Stimulated activated CD8-positive, alpha-beta memory T cell treated with anti-CD3 and anti-CD28 coated beads, Interleukin-7, amount 100 ng/mL, for 4 hours (primary cell): ENCODE measurements around the gene RMDN2.
"Not testable (repeated sequence)": the region's sequence is repeated elsewhere in the genome, so short reads cannot be mapped to it uniquely, and the experiment has no call there.

Experiments used
- DNase-seq, 2 donors: peaks; one replicate each; pipeline ENCODE4 v3.0.0-alpha.2; 2020; ENCODE audit warnings: low read depth in 2 of 2

RMDN2 gene

DNA sequence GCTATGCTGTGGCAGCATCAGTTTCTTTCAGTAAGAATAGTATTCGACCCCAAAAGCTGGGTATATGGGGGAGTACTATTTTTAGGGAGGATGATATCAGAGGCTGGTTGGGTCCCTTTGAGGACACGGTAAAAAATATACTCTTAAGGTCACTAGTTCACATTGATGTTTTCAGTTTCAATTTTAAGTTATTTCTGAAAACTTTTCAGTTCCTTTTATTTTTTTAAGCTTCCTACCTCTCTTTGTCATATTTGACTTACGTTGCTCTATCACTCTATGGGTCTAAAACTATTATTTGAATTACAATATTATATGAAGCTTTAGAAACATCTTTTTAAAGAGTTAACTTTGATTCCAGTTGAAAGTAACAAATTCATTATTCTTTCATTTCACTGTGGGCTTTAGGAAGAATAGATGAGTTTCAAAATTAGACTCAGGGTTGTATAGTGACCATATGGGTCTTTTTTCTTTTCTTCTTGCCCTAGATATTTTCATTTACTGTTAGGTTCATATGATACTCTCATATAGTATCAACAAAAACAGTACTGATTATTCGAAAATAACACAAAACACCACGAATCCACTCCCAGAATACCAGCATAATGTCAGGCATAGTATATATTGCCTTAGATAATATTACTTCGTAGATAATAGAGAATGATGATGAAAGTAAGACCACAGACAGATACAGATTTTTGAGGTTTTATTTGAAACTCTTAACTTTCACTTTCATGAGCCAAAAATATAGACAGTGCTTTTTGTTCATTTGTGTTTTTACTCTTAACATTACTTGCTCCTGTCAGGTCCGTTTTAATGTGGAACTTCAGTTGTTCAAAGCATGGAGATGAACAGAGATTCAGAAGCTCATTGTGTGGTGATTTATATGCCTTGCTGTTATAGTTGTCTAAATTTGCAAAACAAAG, 9.8 kb downstream of the RMDN2 start:
- no peak for DNase-seq

DNA sequence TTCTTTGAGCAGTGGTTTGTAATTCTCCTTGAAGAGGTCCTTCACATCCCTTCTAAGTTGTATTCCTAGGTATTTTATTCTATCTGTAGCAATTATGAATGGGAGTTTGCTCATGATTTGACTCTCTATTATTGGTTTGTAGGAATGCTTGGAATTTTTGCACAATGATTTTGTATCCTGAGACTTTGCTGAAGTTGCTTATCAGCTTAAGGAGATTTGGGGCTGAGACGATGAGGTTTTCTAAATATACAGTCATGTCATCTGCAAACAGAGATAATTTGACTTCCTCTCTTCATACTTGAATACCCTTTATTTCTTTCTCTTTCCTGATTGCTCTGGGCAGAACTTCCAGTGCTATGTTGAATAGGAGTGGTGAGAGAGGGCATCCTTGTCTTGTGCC, 12.5 kb downstream of the RMDN2 start:
- DNase-seq, result not testable (repeated sequence)

DNA sequence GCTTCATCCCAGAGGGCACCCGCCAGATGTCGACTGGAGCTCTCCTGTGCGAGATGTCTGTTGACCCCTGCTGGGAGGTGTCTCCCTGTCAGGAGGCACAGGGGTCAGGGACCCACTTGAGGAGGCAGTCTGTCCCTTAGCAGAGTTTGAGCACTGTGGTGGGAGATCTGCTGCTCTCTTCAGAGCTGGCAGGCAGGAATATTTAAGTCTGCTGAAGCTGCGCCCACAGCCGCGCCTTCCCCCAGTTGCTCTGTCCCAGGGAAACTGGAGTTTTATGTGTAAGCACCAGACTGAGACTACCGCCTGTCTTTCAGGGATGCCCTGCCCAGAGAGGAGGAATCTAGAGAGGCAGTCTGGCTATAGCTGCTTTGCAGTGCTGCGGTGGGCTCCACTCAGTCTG, 16.2 kb downstream of the RMDN2 start:
- DNase-seq, result not testable (repeated sequence)

DNA sequence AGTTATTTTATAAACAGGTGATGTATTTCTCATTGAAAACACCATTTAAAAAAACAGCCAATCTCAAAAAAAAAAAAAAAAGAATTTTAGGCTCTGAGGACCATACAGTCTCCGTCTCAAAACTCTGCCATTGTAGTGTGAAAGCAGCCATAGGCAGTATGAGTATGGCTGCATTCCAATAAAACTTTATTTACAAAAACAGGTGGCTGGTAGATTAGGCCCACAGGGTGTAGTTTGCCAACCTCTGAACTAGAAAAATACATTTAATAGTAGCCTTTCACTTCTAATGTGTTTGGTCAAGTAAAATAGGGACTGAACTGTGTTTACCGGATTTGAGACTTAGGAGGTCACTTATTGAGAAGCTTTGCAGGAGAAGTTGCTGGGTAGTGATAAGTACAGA, 19.2 kb downstream of the RMDN2 start:
- DNase-seq, result no peak

DNA sequence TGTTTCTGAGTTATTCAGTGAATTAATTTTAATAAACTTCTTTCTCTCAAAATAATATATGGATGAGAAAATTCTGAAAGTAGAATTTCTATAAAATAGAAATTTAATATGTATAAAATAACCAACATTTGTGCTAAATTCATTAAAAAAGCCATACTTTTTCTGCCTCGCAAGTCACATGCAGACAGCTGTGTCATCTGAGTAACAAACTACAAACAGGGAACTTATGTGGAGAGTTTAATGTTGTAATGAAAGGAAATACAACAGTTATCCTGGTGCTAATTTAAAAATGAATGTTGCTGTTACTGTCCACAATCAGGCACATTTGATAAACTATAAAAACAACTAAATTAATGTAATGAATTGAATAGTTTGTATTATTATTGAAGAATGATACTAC, 22.2 kb downstream of the RMDN2 start:
- DNase-seq, result no peak

DNA sequence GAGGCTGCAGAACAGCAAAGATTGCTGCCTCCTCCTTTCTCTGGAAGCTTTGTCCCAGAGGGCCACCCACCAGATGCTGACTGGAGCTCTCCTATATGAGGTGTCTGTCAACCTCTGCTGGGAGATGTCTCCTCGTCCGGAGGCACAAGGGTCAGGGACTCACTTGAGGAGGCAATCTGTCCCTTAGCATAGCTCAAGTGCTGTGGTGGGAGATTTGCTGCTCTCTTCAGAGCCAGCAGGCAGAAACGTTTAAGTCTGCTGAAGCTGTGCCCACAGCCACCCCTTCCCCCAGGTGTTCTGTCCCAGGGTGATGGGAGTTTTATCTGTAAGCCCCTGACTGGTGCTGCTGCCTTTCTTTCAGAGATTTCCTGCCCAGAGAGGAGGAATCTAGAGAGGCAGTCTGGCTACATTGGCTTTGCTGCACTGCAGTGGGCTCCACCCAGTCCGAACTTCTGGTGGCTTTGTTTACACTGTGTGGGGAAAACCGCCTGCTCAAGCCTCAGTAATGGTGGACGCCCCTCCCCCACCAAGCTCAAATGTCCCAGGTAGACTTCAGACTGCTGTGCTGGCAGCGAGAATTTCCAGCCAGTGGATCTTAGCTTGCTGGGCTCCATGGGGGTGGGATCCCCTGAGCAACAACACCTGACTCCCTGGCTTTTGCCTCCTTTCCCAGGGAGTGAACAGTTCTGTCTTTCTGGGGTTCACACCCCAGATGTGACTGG, 37.1 kb downstream of the RMDN2 start:
- DNase-seq, result not testable (repeated sequence)

DNA sequence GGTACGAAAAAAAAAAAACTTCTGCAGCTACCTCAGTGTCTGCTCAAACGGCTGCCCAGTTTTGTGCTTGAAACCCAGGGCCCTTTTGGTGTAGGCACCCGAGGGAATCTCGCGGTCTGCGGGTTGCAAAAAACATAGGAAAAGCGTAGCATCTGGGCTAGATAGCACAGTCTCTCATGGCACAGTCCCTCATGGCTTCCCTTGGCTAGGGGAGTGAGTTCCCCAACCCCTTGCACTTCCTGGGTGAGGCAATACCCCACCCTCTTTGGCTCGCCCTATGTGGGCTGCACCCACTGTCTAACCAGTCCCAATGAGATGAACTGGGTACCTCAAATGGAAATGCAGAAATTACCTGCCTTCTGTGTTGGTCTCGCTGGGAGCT, 37.6 kb downstream of the RMDN2 start:
- not testable (repeated sequence) for DNase-seq

DNA sequence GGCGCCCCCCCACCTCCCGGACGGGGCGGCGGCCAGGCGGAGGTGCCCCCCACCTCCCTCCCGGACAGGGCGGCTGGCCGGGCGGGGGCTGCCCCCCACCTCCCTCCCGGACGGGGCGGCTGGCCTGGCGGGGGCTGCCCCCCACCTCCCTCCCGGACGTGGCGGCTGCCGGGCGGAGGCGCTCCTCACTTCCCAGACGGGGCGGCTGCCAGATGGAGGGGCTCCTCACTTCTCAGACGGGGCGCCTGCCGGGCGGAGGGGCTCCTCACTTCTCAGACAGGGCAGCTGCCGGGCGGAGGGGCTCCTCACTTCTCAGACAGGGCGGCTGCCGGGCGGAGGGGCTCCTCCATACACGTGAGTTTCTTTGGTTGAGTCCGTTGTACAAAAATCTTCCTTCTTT, 38.8 kb downstream of the RMDN2 start:
- not testable (repeated sequence) for DNase-seq

DNA sequence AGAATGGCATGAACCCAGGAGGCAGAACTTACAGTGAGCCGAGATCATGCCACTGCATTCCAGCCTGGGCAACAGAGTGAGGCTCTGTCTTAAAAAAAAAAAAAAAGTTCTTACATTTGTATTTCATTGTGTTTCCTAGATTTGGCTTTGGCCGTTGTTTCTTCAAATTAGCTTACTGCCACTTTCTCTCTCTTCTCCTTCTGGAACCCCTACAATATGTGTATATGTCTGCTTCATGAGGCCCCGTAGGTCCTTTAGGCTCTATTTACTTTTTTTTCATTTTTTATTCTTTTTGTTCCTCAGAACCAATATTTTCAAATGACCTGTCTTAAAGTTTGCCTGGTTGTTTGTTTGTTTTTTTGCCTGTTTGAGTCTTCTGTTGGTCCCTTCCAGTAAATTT, 41.2 kb downstream of the RMDN2 start:
- DNase-seq, result no peak

DNA sequence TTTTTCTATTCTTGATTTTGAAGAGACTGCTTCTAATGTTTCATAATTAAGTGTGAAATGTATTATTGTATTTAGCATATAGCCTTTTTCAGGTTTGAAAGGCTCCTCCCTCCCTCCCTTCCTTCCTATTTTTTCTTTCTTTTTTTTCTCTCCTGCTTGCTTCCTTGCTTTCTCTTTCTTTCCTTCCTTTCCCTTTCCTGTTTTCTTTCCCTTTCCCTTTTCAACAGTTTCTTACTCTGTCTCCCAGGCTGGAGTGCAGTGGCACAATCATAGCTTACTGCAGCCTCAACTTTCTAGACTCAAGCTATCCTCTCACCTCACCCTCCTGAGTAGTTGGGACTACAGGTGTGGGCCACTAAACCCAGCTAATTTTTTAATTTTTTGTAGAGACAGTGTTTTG, 44.6 kb downstream of the RMDN2 start:
- DNase-seq, result no peak

DNA sequence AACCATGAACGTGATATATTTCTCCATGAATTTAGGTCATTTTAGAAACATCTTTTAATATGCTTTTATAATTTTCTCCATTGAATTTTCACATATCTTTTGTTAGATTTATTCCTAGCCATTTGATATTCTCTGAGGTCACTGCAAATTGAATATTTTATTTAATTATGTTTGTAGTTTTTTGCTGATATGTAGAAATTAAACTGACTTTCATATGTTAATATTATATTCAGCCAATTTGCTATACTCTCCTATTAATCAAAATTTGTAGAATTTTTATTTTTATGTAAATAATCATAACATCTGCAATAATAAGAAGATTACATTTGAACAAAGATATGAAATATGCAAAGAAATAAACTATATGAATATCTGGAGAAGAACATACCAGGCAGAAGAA, 46.9 kb downstream of the RMDN2 start:
- DNase-seq, result no peak

DNA sequence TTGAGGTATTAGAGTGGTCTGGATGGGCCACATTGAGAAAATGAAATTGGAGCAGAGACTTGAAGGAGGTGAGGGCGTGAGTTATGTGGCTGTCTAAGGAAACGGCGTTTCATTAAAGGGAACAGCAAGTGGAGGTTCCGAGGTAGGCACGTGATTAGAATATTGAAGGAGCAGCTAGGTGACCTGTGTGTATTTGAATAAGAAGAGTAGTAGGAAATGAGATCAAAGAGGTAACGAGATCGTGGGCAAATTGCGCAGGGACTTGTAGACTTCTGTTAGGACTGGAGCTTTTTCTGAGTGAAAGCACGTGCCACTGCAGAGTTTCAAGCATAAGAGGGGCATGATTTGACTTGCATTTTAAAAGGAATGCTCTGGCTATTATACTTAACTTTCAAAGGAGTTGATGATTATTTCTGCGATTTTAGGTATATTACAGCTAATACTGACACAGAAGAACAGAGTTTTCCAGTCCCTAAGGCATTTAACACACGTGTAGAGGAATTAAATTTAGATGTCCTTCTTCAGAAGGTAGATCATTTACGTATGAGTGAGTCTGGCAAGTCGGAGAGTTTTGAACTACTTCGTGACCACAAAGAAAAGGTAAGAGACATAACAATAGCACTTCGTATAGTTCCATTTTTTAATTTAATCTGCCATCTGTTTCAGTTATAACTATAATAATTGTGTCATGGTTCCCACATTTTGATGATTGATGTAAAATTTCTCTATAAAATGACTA, 48.7 kb downstream of the RMDN2 start:
- no peak for DNase-seq

DNA sequence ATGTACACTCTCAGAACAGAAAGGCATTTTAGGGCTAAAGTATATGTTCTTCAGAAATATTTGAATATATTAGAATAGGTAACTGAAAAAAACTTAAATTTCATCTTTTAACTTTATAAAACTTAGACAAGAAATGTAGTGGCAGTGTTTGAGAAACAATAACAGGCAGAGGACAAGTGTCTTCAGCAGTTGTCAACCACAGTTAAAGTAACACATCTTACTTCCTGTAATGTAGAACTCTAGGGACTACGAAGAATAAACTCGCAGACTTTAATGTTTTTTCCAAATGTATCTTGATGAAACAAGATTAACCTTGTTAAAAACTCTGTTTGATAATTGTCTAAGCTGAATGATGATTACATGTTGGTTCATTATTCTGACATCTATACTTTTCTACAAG, 50.7 kb downstream of the RMDN2 start:
- DNase-seq, result no peak

DNA sequence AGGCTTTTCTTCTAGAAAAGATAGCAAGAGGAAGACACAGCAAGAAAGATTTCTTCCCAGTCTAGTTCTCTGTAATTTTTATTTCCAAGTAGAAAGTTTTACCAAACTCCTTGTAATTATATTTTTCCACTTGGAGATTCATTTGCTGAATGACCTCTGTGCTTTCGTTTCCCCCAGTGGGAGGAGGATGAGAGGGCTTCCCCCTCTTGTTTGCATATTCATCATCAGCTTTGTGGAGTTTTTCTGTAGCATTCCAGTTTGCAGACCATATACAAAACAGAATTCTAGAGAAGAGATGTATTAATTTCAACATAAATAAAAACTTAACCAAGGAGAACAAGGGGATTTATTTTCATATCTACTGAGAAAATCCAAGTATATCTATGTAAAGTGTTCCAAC, 51.3 kb downstream of the RMDN2 start:
- DNase-seq, result no peak

DNA sequence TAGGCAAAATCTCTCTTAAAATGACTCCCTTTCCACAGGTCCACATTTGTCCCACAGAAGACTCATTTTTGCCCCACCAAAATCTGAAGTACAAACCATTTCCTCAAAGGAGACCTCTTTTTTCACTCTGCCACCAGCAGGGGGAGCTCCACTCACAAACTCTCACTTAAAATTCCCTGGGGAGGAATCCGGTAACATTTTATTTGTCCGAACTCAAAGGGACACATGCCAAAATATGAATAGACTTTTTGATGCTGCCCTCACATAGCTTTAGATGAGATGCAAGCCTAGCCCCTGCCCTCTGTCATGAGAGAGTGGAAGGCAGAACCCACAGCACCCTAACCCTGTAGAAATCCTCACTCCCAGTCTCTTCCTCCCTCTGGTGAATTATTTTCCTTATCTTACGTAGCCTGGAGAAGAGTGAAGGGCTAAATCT, 57.1 kb downstream of the RMDN2 start:
- DNase-seq, result peak; percentile 21 to 31

DNA sequence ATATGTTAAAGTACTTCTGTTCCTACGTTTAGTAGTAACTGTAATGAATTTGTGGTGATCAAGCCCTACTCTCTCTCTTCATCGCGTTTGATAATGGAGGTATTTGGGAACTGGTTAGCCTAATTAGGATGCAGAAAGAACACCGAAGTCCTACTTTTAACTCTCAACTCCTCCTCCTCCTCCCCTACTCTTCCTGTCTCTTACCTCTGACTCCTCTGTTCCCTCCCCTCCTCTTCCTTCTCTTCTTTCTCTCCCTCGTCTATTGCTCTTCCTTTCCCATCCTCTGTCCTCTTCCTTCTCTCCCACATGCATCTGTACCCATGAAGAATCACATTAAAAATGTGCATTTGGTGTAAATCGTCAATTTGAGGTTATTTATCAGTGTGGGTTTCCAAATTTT, 57.8 kb downstream of the RMDN2 start:
- DNase-seq, result no peak

DNA sequence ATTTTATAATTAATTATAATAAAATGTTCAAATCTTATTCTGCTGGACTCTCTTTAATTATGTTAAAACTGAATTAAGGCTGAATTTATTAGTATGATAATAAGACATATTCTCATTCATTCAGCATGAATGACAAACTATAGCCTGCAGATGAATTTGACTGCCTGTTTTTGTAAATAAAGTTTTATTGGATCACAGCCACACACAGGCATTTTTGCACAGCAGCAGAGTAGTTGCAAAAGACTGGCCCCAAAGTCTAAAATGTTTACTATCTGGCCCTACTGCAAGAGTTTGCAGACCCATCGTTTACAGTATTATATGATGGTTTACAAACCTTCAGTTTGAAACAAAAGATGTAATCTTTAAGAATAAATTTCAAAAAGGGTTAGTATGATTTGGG, 58.6 kb downstream of the RMDN2 start:
- DNase-seq, result no peak

DNA sequence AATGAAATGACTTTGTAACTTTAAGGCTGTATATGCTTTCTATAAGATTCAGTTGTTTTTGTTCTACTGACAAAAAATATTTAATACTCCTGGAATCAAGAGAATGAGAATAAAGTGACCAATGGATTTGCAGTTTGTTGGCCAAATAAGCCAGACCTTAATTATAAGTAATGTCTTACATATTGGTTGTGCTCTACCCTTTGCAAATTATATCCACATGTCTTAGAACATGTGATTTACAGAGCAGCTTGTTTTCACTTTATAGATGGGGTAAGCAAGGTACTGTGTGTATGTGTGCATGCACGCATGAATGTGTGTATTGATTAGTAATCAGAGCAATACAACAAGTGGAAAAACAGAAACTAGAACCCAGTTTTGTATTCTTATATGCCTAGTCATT, 59.1 kb downstream of the RMDN2 start:
- no peak for DNase-seq

DNA sequence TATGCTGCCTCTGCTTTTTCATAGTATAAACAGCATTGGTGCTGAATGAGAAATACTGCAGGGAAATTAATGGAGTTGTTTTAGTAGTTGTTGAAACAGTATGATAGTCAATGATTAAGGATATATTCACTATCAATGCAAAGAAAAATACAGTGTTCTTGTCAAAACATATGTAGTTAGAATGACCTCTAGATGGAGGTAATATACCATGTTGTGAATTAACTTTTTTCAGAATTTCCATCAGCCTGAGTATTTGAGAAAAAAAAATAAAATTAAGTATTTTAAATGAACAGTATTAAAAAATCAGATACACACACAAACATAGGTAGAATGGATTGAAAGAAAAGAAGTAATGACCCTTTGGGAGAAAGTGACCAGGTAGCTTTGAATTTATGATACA, 59.5 kb downstream of the RMDN2 start:
- DNase-seq, result no peak

DNA sequence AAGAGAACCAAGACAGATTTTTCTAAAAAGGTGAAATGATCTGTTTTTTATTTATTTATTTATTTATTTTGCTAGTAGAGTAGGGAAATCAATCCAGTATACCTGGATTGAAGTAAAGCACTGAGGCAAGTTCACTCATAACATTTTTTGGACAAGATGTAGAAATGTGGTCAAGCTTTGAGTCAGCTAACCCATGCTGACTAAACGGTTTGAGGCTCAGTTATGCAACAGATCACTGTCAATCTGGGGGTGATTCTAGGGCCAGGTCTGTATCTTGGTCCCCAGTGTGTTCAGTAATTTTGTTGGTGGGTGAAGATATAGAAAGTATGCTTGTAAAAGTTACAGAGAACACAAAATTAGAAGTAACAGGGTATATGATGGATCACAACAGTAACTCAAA, 60.2 kb downstream of the RMDN2 start:
- DNase-seq, result no peak

DNA sequence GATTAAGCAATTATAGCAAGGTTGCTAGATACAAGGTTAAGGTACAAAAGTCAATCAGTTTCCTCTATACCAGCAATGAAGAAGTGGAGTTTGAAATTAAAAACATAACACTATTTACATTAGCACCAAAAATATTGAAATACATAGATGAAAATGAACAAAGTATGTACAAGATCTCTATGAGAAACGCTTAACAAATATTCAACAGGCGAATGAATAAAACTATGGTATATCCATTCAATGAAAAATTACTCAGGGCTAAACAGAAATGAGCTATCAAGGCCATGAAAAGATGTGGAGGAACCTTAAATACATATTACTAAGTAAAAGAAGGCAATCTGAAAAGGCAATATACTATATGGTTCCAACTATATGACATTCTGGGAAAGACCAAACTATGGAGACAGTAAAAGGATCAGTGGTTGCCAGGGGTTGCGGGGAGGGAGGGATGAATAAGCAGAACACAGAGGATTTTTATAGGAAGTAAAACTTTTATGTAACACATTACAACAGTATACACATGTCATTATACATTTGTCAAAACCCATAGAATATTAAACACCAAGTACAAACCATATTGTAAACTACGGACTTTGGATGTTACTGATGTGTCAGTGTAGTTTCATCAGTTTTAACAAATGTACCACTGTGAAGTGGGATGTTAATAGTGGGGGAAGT, 62.1 kb downstream of the RMDN2 start:
- DNase-seq, result no peak

DNA sequence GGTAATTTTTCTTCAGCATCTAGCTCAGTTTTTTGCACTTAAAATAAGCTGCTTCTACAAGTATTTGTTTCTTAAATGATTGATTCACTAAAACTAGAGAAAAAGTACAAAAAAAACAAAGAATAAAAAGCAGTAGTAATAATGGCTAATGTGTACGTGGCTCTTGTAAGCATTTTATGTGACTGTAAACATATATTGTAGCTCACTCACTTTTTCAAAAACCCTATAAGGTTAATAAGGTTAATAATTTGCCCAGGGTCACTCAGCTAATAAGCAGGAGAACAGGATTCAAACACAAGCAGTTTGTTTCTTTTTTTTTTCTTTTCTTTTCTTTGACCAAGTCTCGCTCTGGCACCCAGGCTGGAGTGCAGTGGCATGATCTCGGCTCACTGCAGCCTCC, 67.5 kb downstream of the RMDN2 start:
- no peak for DNase-seq
